IMR-90 (cell line): ENCODE results near the gene MTIF2. TPM values are rescaled to one million over a fixed set of nuclear protein-coding genes. Genes with fewer than 3 reads are reported as not detected.

ENCODE experiments used
- ATAC-seq: fragments of 200-7000 bp; cut with Tn5 transposase; 2 replicates; pipeline ENCODE4 v1.9.1; 2020; ENCODE audit warnings: low read depth, mild to moderate bottlenecking, moderate library complexity
- BruUV-seq: library from RNA; stranded (reverse); fragments of 400-500 nt; replicated peaks from 2 replicates; lab custom pipeline; 2021; lab: Mats Ljungman, UMichigan
- CTCF ChIA-PET: fragments of 300-600 bp; formaldehyde crosslinking; extraction: SDS; loops from one replicate; lab custom pipeline; 2021; ENCODE audit warnings: antibody characterized with exemption; lab: Yijun Ruan, JAX
- POLR2A ChIA-PET: fragments of 300-600 bp; sonication (Branson Sonifier 250); formaldehyde crosslinking; loops from one replicate; lab custom pipeline; 2022; ENCODE audit warnings: antibody characterized with exemption; ENCODE audit not compliant: unreplicated experiment; lab: Charles Lee
- DNase-seq: peaks from one replicate; pipeline ENCODE4 v3.0.0; 2013
- H2AFZ ChIP-seq: replicated peaks from 2 replicates; pipeline ENCODE3; 2013; ENCODE audit warnings: low read length, mild to moderate bottlenecking; ENCODE audit not compliant: poor library complexity
- H2AK5ac ChIP-seq: 2 replicates; pipeline ENCODE4 v1.6.1; 2013; ENCODE audit warnings: low read depth, low read length, inconsistent platforms
- H2AK9ac ChIP-seq: replicated peaks from 2 replicates; pipeline ENCODE3; 2013; ENCODE audit warnings: mild to moderate bottlenecking, low read depth, low read length, moderate library complexity; ENCODE audit not compliant: poor library complexity
- H2BK120ac ChIP-seq: 2 replicates; pipeline ENCODE4 v1.6.1; 2013; ENCODE audit warnings: low read depth, low read length, inconsistent platforms
- H2BK15ac ChIP-seq: 3 replicates; pipeline ENCODE4 v1.6.1; 2013; ENCODE audit warnings: low read depth, low read length, inconsistent platforms
- H2BK20ac ChIP-seq: 2 replicates; pipeline ENCODE4 v1.6.1; 2013; ENCODE audit warnings: low read depth, mild to moderate bottlenecking, inconsistent platforms, low read length, moderate library complexity
- H2BK5ac ChIP-seq: 2 replicates; pipeline ENCODE4 v1.6.1; 2013; ENCODE audit warnings: mild to moderate bottlenecking, low read depth, low read length, inconsistent platforms; ENCODE audit not compliant: poor library complexity, severe bottlenecking
- H3K14ac ChIP-seq: replicated peaks from 2 replicates; pipeline ENCODE4 v1.6.1; 2013; ENCODE audit warnings: low read depth, low read length, inconsistent platforms
- H3K18ac ChIP-seq: 2 replicates; pipeline ENCODE4 v1.6.1; 2013; ENCODE audit warnings: low read depth, low read length, control low read depth
- H3K23ac ChIP-seq: 2 replicates; pipeline ENCODE4 v1.6.1; 2013; ENCODE audit warnings: low read depth, low read length, inconsistent platforms
- H3K27ac ChIP-seq: 2 replicates; pipeline ENCODE4 v1.5.1; 2013; ENCODE audit warnings: mild to moderate bottlenecking, control low read depth, low read length; ENCODE audit not compliant: insufficient read depth
- H3K27me3 ChIP-seq: 2 replicates; pipeline ENCODE4 v1.6.1; 2013; ENCODE audit warnings: low read length; ENCODE audit not compliant: control insufficient read depth, insufficient read depth
- H3K36me3 ChIP-seq: 2 replicates; pipeline ENCODE4 v1.6.1; 2013; ENCODE audit warnings: low read length, mixed read lengths; ENCODE audit not compliant: control insufficient read depth, insufficient read depth
- H3K4ac ChIP-seq: 2 replicates; pipeline ENCODE4 v1.6.1; 2013; ENCODE audit warnings: low read depth, low read length, inconsistent platforms
- H3K4me1 ChIP-seq: 2 replicates; pipeline ENCODE4 v1.6.1; 2013; ENCODE audit warnings: low read length, mixed read lengths; ENCODE audit not compliant: control insufficient read depth, insufficient read depth
- H3K4me2 ChIP-seq: 2 replicates; pipeline ENCODE4 v1.6.1; 2013; ENCODE audit warnings: low read depth, mild to moderate bottlenecking, control low read depth, low read length, moderate library complexity
- H3K4me3 ChIP-seq: 2 replicates; pipeline ENCODE4 v1.5.1; 2013; ENCODE audit warnings: low read depth, mild to moderate bottlenecking, control low read depth, low read length, moderate library complexity; ENCODE audit not compliant: insufficient read depth
- H3K56ac ChIP-seq: 2 replicates; pipeline ENCODE4 v1.6.1; 2013; ENCODE audit warnings: low read length, inconsistent platforms; ENCODE audit not compliant: insufficient read depth; ENCODE audit errors: extremely low read depth
- H3K79me1 ChIP-seq, 2 experiments: 2 replicates each; pipeline ENCODE4 v1.6.1; 2013; ENCODE audit warnings: low read length in 2 of 2, inconsistent platforms in 1 of 2, low read depth in 1 of 2
- H3K9ac ChIP-seq: 2 replicates; pipeline ENCODE4 v1.6.1; 2013; ENCODE audit warnings: low read depth, low read length, control low read depth
- H3K9me1 ChIP-seq: 2 replicates; pipeline ENCODE4 v1.6.1; 2013; ENCODE audit warnings: low read length, inconsistent platforms; ENCODE audit not compliant: insufficient read depth
- H3K9me3 ChIP-seq: 2 replicates; pipeline ENCODE4 v1.6.1; 2013; ENCODE audit warnings: low read length; ENCODE audit not compliant: control insufficient read depth, insufficient read depth
- H4K20me1 ChIP-seq: 2 replicates; pipeline ENCODE4 v1.6.1; 2013; ENCODE audit warnings: low read length, inconsistent platforms; ENCODE audit not compliant: insufficient read depth
- H4K5ac ChIP-seq: 2 replicates; pipeline ENCODE4 v1.6.1; 2013; ENCODE audit warnings: mild to moderate bottlenecking, low read depth, low read length, control low read depth
- H4K8ac ChIP-seq, 2 experiments: 2 replicates each; pipeline ENCODE4 v1.6.1; 2013; ENCODE audit warnings: low read depth in 2 of 2, low read length in 2 of 2, control low read depth in 1 of 2, inconsistent platforms in 1 of 2
- H4K91ac ChIP-seq: 2 replicates; pipeline ENCODE4 v1.6.1; 2013; ENCODE audit warnings: low read depth, low read length, inconsistent platforms; ENCODE audit not compliant: insufficient read depth
- BHLHE40 ChIP-seq: fragments of 150-350 bp; IDR thresholded peaks from 2 replicates; pipeline ENCODE4 v1.6.1; 2016; ENCODE audit warnings: mild to moderate bottlenecking, low read depth, low read length
- CHD1 ChIP-seq: IDR thresholded peaks from 2 replicates; pipeline ENCODE4 v1.6.1; 2012; ENCODE audit warnings: low read depth, low read length, improper control_type of control experiment
- FOS ChIP-seq: fragments of 150-350 bp; IDR thresholded peaks from 2 replicates; pipeline ENCODE4 v1.6.1; 2016; ENCODE audit warnings: low read depth, low read length
- MAFK ChIP-seq: IDR thresholded peaks from 2 replicates; pipeline ENCODE4 v1.6.1; 2012; ENCODE audit warnings: low read depth, low read length, improper control_type of control experiment
- MAZ ChIP-seq: IDR thresholded peaks from 2 replicates; pipeline ENCODE4 v1.6.1; 2012; ENCODE audit warnings: low read depth, mild to moderate bottlenecking, low read length, improper control_type of control experiment, moderate library complexity, borderline replicate concordance
- MXI1 ChIP-seq: IDR thresholded peaks from 2 replicates; pipeline ENCODE4 v1.6.1; 2012; ENCODE audit warnings: low read depth, mild to moderate bottlenecking, low read length, moderate library complexity, borderline replicate concordance
- NFE2L2 ChIP-seq: fragments of 150-350 bp; IDR thresholded peaks from 2 replicates; pipeline ENCODE4 v1.6.1; 2016; ENCODE audit warnings: low read depth, mild to moderate bottlenecking, low read length
- POLR2A ChIP-seq: IDR thresholded peaks from 2 replicates; pipeline ENCODE4 v1.6.1; 2012; ENCODE audit warnings: mild to moderate bottlenecking, low read depth, low read length
- RCOR1 ChIP-seq: IDR thresholded peaks from 2 replicates; pipeline ENCODE4 v1.6.1; 2012; ENCODE audit warnings: mild to moderate bottlenecking, low read length, improper control_type of control experiment; ENCODE audit not compliant: insufficient replicate concordance
- RFX5 ChIP-seq: IDR thresholded peaks from 2 replicates; pipeline ENCODE4 v1.8.0; 2012; ENCODE audit warnings: low read depth, mild to moderate bottlenecking, low read length, moderate library complexity
- SMC3 ChIP-seq: fragments of 150-350 bp; IDR thresholded peaks from 2 replicates; pipeline ENCODE4 v1.6.1; 2016; ENCODE audit warnings: low read depth, mild to moderate bottlenecking, antibody characterized with exemption, low read length, moderate library complexity
- WGBS, 2 experiments: methylation state at CpG; one replicate each; pipeline versions ENCODE4 v1.1.5 to v1.1.7; 2013; ENCODE audit warnings: missing lambda C conversion rate in 2 of 2; ENCODE audit not compliant: insufficient read length in 1 of 2; ENCODE audit errors: extremely low coverage in 2 of 2; 5-methylcytosine and 5-hydroxymethylcytosine counted together
- dilution Hi-C: fragments of 300-500 bp; cut with HindIII; formaldehyde crosslinking; loops from one replicate; pipeline ENCODE4 v1.14.3; 2018; ENCODE audit warnings: low sequenced_read_pairs; ENCODE audit not compliant: unreplicated experiment
- in situ Hi-C: fragments of 300-500 bp; cut with MboI; formaldehyde crosslinking; loops from 3 replicates; pipeline ENCODE4 v1.14.3; 2019; ENCODE audit warnings: low sequenced_read_pairs, inconsistent platforms, mixed read lengths
- intact Hi-C: fragments of 100-400 bp; cut with micrococcal nuclease; formaldehyde crosslinking; loops from 2 replicates; pipeline ENCODE4 v1.10.0; 2022
- polyA plus RNA-seq, 3 experiments: library from polyadenylated mRNA; depleted of rRNA; stranded (reverse); fragments of >200 nt; gene quantifications; 2 replicates each; pipeline ENCODE4 v1.2.3, GENCODE V29; 2012; ENCODE audit warnings: low replicate concordance in 1 of 3
- total RNA-seq: library from RNA; depleted of rRNA; stranded (reverse); fragments of >200 nt; gene quantifications from 2 replicates; pipeline ENCODE4 v1.2.3, GENCODE V29; 2012
- TF ChIP-seq, protein P1 (sequence below): fragments of 150-350 bp; IDR thresholded peaks from 2 replicates; pipeline ENCODE4 v1.6.1; 2017; ENCODE audit warnings: mild to moderate bottlenecking, antibody characterized with exemption, low read length, low read depth
- TF ChIP-seq, protein P2 (sequence below): fragments of 150-350 bp; IDR thresholded peaks from 2 replicates; pipeline ENCODE4 v1.6.1; 2016; ENCODE audit warnings: low read depth, mild to moderate bottlenecking, low read length, moderate library complexity, borderline replicate concordance

MTIF2 gene
- total and polyA plus RNA-seq, 2 of the 4 experiments (the other 2 are of a cell fraction), result 10.8 to 22.6 TPM

DNA sequence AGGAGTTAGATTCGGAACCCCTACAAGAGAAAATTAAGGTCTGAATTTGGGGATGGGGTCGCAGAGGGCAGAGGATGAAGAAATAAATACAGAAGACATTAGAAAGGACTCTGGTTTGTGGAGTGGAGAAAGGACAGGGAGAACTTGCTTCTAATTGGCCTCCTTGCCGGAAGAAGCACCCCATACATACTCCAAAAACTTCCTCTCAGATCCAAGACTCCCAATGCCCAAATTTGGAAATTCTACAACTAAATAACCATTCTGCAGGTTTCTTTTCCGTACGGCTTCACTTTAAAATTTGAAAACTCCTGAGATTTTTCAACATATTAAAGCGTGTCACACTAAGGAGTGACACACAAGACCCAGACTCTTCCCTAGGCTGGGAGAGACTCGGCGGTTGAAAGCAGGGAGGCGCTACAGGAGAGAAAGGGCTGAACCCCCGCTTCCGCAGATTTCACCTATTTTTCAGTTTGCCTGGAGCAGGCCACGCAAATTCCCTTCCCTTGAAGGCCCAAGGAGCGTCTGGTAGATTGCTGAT is 37.4 kb downstream of the MTIF2 start:
- peak overlapping the region; percentile 61 for H3K14ac ChIP-seq
- CTCF ChIA-PET, result no interaction called here
- peaks cover 21% of the 10 kb centered on the region for H3K36me3 ChIP-seq
- peak overlapping the region; percentile 35 for H3K18ac ChIP-seq
- no TSS peak for BruUV-seq
- POLR2A ChIA-PET, result no interaction called here
- no peak for TF ChIP-seq MAZ
- TF ChIP-seq MAFK, result no peak
- no peak for TF ChIP-seq NFE2L2
- TF ChIP-seq MXI1, result no peak
- no peak for TF ChIP-seq CHD1
- no peak for TF ChIP-seq RCOR1
- TF ChIP-seq POLR2A, result no peak
- TF ChIP-seq, protein P1, sequence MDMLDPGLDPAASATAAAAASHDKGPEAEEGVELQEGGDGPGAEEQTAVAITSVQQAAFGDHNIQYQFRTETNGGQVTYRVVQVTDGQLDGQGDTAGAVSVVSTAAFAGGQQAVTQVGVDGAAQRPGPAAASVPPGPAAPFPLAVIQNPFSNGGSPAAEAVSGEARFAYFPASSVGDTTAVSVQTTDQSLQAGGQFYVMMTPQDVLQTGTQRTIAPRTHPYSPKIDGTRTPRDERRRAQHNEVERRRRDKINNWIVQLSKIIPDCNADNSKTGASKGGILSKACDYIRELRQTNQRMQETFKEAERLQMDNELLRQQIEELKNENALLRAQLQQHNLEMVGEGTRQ, result no peak
- TF ChIP-seq RFX5, result no peak
- TF ChIP-seq, protein P2, sequence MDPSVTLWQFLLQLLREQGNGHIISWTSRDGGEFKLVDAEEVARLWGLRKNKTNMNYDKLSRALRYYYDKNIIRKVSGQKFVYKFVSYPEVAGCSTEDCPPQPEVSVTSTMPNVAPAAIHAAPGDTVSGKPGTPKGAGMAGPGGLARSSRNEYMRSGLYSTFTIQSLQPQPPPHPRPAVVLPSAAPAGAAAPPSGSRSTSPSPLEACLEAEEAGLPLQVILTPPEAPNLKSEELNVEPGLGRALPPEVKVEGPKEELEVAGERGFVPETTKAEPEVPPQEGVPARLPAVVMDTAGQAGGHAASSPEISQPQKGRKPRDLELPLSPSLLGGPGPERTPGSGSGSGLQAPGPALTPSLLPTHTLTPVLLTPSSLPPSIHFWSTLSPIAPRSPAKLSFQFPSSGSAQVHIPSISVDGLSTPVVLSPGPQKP, result no peak
- no peak for TF ChIP-seq SMC3
- no peak for TF ChIP-seq BHLHE40
- TF ChIP-seq FOS, result no peak
- ATAC-seq, result peak; percentile 30
- H4K5ac ChIP-seq, result peak overlapping the region; percentile 81
- H3K9ac ChIP-seq, result peak overlapping the region; percentile 98
- peak overlapping the region; percentile 53 for H4K91ac ChIP-seq
- H3K27ac ChIP-seq, result peak overlapping the region; percentile 94
- intact Hi-C loops (loop anchor here (2.0 to 5.0 kb wide), 2 partner anchors 129 to 183 kb away; no protein-coding TSS in a partner anchor), dilution Hi-C loops (no loop called here), in situ Hi-C loops (no loop called here)
- H2BK120ac ChIP-seq, result peak overlapping the region; percentile 0; the same call in 1 of the 2 replicates
- H4K20me1 ChIP-seq, result peaks cover 26% of the 10 kb centered on the region; the same call in 1 of the 2 replicates
- H2AK9ac ChIP-seq, result peak overlapping the region; percentile 70
- peak overlapping the region; percentile 76 for H3K4ac ChIP-seq
- peak overlapping the region; percentile 98 for H2BK5ac ChIP-seq
- H3K79me1 ChIP-seq, result peaks cover 27 to 80% of the 10 kb centered on the region in 2 experiments
- H3K4me1 ChIP-seq, result peaks cover 3% of the 10 kb centered on the region; the same call in 1 of the 2 replicates
- no peaks in the 10 kb centered on the region for H3K9me3 ChIP-seq
- H3K27me3 ChIP-seq, result no peaks in the 10 kb centered on the region
- H4K8ac ChIP-seq, result peak overlapping the region; percentile 96 to 100
- H2BK20ac ChIP-seq, result no peak overlapping the region
- H3K4me2 ChIP-seq, result peak overlapping the region; percentile 81
- H3K4me3 ChIP-seq, result peak overlapping the region; percentile 75
- DNase-seq, result peak; percentile 10
- H2AFZ ChIP-seq, result peak overlapping the region; percentile 87
- H2BK15ac ChIP-seq, result no peak overlapping the region
- peak overlapping the region; percentile 36 for H3K56ac ChIP-seq
- WGBS, 2 experiments, result no CpG with 5 or more reads among the region's 13 CpGs
- H3K23ac ChIP-seq, result peak overlapping the region; percentile 57
- peak overlapping the region; percentile 59 for H2AK5ac ChIP-seq
- H3K9me1 ChIP-seq, result no peaks in the 10 kb centered on the region; the same call in 1 of the 2 replicates
